GM19193 (cell line): Measurements from ENCODE around the gene YPEL4.

Experiments
- POLR2A ChIP-seq: IDR thresholded peaks from 4 replicates; pipeline ENCODE4 v1.6.1; 2011; ENCODE audit not compliant: insufficient read depth, insufficient read length; ENCODE audit errors: extremely low read depth

Gene YPEL4

DNA sequence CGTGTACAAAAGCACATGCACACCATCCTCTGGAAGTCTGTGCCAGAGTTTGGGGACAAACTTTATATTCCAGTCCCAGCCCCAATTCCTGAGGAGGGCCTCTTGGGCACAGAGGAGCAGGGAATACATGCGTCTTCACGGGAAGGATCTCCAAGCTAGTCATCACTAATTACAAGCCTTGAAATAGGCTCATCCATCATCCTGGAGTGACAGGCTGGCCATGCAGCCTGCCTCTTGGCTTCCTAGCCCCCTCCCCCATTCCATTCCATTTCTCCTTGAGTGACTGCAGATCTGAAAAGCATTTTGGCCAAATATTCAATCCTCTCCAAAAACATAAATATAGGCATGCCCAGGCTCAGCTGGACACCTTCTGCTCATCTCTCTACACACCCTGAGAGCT, 27.4 kb downstream of the YPEL4 start:
- no peak for TF ChIP-seq POLR2A

DNA sequence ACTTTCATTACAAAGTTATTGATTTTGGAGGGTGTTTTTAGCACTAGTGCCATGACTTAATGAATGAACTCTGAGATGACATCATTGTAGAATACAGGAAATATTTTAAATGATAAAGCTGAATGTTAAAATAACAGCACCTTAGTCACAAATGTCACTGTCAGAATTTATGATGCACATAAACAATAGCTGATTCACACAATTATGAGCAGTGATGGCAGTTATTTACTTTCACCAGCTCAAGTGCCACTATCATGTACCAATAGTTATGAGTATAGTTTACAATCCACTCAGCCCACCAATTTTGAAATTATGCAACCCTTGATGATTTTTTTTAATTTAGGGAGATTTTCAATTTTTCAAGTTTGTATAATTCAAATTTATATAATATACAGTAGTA, 29.2 kb downstream of the YPEL4 start:
- no peak for TF ChIP-seq POLR2A

DNA sequence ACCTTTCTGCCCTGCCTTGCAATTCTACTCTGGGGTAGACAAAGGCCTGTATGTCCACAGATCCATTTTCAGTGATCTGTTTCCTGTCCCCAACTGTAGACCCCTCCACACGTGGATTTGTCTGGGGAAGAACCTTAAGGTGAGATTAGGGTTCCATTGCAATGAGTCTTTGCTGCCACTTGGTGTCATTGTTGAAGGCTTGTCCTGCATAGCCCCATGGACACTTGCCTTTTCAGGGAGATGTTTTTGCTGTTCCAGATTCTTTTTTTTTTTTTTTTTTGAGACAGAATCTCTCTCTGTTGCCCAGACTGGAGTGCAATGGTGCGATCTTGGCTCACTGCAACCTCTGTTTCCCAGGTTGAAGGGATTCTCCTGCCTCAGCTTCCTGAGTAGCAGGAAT, 30.4 kb downstream of the YPEL4 start:
- TF ChIP-seq POLR2A, result no peak

DNA sequence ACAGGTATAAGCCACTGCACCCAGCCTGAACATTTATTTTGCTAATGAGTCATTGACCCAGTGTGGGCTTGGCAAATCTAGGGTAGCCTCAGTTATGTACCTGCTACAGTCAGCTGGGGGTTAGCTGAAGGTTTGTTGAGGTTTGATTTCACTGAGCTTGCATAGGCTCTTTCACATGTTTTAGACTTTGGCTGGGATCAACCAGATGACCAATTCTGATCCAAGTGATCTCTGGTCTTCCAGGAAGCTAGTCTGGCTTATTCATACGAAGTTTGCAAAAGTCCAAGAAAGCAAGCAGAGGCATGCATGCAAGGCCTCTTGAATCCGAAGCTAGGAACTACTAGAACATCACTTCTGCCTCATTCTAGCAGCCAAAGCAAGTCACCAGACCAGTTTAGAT, 31.3 kb downstream of the YPEL4 start:
- no peak for TF ChIP-seq POLR2A

DNA sequence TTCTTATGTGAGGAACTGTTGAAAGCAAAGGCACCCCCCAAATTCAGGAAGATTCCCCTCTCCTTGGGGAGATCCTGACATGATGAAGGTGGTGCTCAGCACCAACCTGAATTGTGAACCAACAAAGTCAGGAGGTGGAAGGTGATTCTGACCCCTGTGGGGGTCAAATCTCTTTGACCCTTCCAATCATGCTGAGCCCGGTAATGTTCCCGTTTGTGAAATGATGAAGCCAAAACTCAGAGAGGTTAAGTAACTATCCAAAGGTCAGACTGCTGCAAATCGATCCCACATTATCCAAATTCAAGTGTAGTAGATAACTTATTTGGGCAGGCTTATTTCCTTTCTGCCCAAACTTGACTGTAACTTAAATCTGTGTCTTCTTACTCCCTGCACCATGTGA, 33.1 kb downstream of the YPEL4 start:
- no peak for TF ChIP-seq POLR2A

DNA sequence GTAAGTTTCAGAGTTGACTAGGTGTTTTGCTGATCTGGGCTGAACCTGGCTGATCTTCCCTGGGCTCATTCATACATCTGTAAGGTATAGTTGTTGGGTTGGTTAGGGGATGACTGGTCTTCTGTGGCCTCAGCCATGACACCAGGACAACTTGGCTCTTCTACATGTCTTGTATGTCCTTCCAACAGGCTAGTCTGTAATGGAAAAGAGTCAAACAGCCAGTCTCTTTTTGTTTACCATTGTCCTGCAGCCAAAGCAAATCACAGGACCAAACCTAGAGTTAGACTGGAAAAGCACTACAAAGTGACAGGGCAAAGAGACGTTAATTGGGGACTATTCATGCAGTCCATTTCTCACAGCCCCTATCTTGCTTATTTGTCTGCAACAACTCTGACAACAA, 34.4 kb downstream of the YPEL4 start:
- no peak for TF ChIP-seq POLR2A

DNA sequence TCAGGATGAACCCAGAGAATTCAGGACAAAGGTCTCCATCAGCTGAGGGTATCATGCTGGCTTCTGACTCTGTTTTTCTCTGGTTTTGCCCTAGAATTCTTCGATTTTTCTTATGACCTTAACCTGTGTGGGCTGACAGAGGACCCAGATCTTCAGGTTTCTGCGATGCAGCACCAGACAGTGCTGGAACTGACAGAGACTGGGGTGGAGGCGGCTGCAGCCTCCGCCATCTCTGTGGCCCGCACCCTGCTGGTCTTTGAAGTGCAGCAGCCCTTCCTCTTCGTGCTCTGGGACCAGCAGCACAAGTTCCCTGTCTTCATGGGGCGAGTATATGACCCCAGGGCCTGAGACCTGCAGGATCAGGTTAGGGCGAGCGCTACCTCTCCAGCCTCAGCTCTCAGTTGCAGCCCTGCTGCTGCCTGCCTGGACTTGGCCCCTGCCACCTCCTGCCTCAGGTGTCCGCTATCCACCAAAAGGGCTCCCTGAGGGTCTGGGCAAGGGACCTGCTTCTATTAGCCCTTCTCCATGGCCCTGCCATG, 35.4 kb downstream of the YPEL4 start:
- TF ChIP-seq POLR2A, result no peak

DNA sequence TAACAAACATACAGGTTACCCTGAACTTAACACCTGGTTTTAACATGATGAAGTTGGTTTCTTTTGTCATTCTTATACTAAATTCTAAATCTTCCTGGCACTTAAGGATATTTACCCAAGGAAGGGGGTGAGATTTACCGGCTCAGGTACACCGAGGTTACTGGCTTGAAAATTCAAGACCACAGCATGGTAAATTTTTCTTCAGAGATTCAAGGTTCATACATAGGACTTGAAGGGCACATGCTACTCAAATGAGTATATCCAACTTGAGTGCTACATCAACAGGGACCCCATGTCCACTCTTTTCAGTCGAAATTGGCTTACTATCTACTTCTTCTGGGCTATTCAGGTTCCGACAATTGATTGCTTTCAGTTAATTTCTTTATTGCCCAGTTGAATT, 39.5 kb downstream of the YPEL4 start:
- no peak for TF ChIP-seq POLR2A

DNA sequence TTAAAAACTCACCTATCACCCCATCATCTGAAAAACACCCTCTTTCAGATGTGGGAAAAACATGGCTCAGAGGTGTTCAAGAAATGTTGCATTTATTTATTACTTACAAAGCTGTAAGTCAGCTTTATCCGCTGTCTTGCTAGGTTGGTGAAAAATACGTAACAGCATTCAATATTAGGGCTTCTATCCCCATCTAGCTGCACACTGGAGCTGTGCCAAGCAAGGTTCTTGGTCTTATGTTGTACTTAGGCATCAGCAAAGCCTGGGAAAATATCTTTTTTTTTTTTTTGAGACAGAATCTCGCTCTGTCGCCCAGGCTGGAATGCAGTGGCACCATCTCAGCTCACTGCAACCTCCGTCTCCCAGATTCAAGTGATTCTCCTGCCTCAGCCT, 44.7 kb downstream of the YPEL4 start:
- TF ChIP-seq POLR2A, result no peak

DNA sequence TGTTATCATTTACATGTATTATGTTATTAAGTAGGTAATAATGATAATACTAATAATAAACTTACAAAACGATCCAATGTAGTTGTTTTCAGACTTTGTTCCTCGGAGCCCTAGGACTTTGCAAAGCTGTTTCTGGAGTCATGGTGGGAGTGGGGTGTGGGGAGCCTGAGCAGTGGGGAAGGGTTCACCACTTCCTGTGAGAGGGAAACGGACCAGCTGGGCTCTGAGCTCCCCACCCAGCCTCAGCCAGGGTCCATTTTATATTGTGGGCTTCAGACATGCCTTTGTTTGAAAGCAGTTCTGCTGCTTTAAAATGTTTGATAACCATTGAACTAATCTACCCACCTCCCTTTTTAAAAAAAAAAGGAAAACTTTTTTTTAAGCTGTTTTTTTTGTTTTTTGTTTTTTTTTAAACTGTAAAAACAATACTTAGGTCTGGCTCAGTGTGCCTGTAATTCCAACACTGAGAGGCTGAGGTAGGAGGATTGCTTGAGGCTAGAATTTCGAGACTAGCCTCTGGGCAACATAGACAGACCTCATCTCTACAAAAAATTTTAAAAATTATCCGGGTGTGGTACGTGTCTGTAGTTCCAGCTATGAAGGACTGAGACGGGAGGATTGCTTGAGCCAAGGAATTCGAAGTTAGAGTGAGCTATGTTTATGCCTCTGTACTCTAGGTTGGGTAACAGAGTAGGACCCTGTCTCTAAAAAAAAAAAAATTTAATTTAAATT, 45.2 kb downstream of the YPEL4 start:
- TF ChIP-seq POLR2A, result no peak

DNA sequence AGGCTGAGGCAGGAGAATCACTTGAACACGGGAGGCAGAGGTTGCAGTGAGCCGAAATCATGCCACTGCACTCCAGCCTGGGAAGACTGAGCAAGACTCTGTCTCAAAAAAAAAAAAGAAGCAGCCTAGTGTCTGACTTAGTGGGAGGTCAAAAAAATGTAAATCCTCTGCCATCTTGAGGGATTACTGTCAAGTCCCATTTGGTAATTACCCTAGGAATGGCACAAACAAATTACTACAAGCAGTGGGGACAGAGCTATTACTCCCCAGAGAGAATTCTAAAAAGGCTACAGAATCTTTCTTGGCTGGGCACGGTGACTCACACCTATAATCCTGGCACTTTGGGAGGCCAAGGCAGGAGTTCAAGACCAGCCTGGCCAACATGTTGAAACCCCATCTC, 48.4 kb downstream of the YPEL4 start:
- TF ChIP-seq POLR2A, result no peak

DNA sequence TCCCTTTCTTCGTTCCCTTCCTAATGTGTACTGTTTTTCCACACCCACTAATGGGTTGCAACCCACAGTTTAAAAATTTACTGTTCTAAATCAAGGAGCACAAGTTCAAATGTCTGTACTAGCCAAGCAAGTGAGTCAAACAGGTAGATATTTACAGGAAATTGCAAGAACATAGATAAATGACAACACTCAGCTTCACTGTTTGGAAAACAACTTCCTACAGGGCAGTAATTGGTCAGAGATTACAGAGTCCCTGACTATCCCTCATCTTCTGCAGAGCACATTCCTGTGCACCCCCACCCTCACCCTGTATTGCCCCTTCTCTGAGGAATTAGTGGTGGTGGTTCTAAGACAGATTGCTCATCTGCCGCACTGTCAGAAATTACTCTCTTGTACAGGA, 50.3 kb downstream of the YPEL4 start:
- no peak for TF ChIP-seq POLR2A

DNA sequence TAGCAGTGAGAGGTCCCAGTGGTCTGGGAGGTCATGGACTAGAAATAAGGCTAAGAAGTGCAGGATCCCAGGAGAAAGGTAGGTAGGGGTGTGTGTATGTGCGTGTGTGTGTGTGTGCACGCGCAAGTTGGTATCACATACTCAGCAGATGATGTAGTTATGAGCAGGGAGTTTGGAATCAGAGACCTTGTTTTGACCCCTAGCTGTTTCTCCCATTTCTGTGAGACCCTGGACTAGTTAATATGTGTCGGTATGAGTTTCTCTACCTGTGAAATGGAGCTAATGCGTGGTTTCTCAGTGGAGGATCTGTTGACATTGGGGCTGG, 50.9 kb downstream of the YPEL4 start:
- TF ChIP-seq POLR2A, result no peak

DNA sequence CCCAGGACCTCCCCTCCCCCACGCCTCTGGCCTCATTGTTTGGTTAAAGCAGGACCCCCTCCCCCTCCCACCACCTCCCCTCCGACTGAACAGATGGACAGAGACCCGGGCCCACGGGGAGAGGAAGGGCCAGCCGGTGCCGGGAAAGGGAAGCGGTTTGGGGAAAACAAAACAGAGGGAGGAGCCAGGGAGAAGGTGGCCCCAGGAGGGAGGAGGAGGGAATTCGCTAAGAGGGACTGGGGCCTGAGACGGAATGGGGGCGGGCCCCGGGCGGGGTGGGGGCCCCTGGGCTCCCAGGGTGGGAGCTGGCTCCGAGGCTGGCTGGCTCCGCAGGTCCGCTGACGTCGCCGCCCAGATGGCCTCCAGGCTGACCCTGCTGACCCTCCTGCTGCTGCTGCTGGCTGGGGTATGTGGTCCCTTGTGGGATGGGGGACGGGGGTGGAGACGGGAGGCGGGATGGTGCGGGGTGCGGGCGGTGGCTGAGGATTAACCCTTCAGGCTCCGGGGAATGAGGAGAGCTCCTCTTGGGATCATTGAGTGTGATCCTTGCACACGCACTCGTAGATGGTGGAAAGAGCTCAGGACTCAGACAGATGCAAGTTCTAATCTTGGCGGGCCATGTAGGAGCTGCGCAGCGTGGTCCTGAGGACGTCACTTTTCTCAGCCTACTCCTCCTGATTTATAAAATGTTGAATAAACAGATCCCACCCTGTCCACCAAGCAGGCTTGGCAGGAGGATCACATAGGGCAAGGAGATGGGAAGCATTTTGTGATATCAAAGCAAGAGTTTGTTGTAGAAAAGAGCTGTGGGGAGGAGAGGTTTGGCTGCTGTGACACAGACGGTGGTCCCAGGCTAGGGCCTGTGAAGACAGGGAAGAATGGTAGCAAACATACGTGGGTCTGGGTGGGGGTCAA, 51.5 kb downstream of the YPEL4 start:
- no peak for TF ChIP-seq POLR2A

DNA sequence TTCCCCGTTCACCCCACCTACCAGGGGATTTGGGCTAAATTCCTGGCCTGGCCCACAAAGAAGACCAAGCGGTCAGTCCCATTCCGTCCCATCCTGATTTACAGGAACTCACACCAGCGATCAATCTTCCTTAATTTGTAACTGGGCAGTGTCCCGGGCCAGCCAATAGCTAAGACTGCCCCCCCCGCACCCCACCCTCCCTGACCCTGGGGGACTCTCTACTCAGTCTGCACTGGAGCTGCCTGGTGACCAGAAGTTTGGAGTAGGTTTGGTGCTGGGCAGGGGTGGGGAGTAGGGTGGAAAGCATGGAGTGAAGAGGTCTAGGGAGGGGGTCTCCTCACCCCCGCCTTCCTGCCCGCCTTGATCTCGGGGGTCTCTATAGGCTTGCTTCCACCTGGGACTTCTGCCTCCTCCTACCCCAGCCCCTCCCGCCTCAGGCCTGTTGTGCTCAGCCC, 52.2 kb downstream of the YPEL4 start, which contains the start of gene SERPING1:
Gene SERPING1 (plus strand): TSS at position 225 of the 455 bp plus-strand sequence. CDS start 586 bp downstream, outside the sequence.
- no peak for TF ChIP-seq POLR2A
